Omental fat pad (tissue), 4 donors: ENCODE data around the gene WDR45B. TPM values are rescaled to one million over a fixed set of nuclear protein-coding genes. Genes with fewer than 3 reads are reported as not detected.

Source experiments
- ATAC-seq: fragments of 150-250 bp; one replicate; pipeline ENCODE4 v1.9.1; 2016; ENCODE audit warnings: mild to moderate bottlenecking, moderate library complexity; ENCODE audit not compliant: low FRiP score
- DNase-seq: peaks from one replicate; pipeline ENCODE4 v3.0.0-alpha.2; 2019; ENCODE audit warnings: low spot score
- total RNA-seq, 4 donors: library from RNA; depleted of rRNA; stranded (reverse); fragments of >200 nt; gene quantifications; one replicate each; pipeline ENCODE4 v1.1.0, GENCODE V29; 2016
- TF ChIP-seq, protein P1 (sequence below), 3 donors: fragments of 450-650 bp; IDR thresholded peaks; one replicate each; pipeline ENCODE4 v1.5.1; 2016 to 2017; ENCODE audit warnings: antibody characterized with exemption in 3 of 3, mild to moderate bottlenecking in 3 of 3, moderate library complexity in 2 of 3

WDR45B gene
- total RNA-seq, 4 donors from 2014 or later = 63.0 to 139 (median 86.0) TPM

GRCh38 chr17:82692268-82692667 is 44.0 kb upstream of the WDR45B start:
- TF ChIP-seq, protein P1, sequence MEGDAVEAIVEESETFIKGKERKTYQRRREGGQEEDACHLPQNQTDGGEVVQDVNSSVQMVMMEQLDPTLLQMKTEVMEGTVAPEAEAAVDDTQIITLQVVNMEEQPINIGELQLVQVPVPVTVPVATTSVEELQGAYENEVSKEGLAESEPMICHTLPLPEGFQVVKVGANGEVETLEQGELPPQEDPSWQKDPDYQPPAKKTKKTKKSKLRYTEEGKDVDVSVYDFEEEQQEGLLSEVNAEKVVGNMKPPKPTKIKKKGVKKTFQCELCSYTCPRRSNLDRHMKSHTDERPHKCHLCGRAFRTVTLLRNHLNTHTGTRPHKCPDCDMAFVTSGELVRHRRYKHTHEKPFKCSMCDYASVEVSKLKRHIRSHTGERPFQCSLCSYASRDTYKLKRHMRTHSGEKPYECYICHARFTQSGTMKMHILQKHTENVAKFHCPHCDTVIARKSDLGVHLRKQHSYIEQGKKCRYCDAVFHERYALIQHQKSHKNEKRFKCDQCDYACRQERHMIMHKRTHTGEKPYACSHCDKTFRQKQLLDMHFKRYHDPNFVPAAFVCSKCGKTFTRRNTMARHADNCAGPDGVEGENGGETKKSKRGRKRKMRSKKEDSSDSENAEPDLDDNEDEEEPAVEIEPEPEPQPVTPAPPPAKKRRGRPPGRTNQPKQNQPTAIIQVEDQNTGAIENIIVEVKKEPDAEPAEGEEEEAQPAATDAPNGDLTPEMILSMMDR (IDR thresholded peaks at IDR 0.05) = no peak
- DNase-seq (no peak), ATAC-seq (no peak)

- ATAC-seq (no peak), DNase-seq (no peak)
- TF ChIP-seq, protein P1 (IDR thresholded peaks at IDR 0.05) = no peak
Observed at GRCh38 chr17:82691714-82692113, 43.5 kb upstream of the WDR45B start.

GRCh38 chr17:82690786-82691489 is 42.7 kb upstream of the WDR45B start:
- ATAC-seq (no peak), DNase-seq (no peak)
- TF ChIP-seq, protein P1 (IDR thresholded peaks at IDR 0.05) = no peak

DNA sequence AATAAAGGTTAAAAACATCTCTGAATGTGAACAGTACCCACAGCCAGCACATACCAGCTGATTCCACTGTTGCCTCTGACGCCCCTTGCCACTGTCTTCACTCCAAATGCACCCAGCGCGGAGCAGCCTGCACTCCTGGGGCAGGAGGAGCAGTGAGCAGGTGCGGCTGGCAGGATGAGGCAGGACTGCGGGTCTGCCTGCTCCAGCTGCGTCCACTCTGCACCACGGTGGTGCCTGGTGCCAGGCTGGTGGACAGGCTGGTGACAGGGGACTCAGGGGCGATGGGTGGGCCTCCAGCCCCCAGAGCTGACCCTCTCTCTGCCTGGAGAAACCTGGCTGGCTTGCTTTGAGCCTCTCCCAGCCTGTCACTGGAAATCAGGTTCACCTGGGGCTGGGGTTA is 40.8 kb upstream of the WDR45B start:
- no peak for ATAC-seq
- no peak for DNase-seq
- TF ChIP-seq, protein P1 (IDR thresholded peaks at IDR 0.05) = no peak

DNA sequence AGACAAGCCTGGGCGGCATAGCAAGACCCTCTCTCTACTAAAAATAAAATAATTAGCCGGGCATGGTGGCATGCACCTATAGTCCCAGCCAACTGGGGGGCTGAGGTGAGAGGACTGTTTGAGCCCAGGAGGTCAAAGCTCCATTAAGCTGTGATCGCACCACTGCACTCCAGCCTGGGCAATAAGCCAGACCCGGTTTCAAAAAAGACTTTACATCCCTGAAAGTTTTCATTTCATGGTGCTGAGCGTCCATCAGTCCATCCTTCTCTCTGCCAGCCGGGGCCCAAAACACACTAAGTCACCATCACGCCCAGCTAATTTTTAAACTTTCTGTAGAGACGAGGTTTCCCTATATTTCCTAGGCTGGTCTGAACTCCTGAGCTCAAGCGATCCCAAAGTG is 39.6 kb upstream of the WDR45B start:
- TF ChIP-seq, protein P1 (IDR thresholded peaks at IDR 0.05) = no peak
- ATAC-seq = no peak
- no peak for DNase-seq

DNA sequence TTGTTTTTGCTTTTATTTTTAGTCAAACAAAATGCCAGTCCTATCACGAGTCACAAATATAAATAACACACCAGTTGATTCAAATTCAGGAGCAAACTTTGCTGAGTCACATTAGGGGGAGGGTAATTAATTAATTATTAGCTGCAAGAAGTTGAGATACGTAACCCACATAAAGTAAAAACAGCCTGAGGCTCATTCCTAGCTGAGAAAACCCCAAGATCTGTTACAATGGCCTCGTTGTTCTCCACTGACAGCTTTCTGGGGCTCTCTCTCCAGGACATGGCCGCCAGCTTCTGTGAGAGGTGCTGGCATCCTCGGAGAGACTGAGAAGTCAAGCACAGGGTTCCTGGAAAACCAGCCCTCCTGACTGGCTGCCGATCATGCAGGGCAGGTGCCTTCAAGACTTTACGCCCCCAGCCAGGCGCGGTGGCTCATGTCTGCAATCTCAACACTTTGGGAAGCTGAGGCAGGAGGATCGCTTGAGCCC is 39.2 kb upstream of the WDR45B start:
- no peak for DNase-seq

More for the DNA sequence above, 39.2 kb upstream of the WDR45B start:
- ATAC-seq = no peak
- TF ChIP-seq, protein P1 (IDR thresholded peaks at IDR 0.05) = no peak
